Measurements from ENCODE around the gene RETN. TPM values are rescaled to one million over a fixed set of nuclear protein-coding genes. Genes with fewer than 3 reads are reported as not detected.

RETN gene
- polyA plus RNA-seq, 1 of the 3 experiments (the other 2 are of a cell fraction), result not detected

GRCh38 chr19:7680606-7681339, 11.9 kb downstream of the RETN start, which contains the start of gene TRAPPC5:
TRAPPC5 (plus strand) TSS chr19:7680833; CDS start chr19:7682254, 1,421 bp downstream.
- Histone ChIP-seq H3K4me1 (ENCODE audit: control insufficient read depth in 1 of 2, insufficient read depth in 2 of 2, low read depth in 1 of 2, low read length in 1 of 2) (peaks cover 0 to 13% of the 10 kb centered on the region in 2 experiments; a peak in 1 of 4 replicates), H3F3A (replicated peaks; ENCODE audit: insufficient read depth) (no peaks in the 10 kb centered on the region), H3K9me2 (no peaks in the 10 kb centered on the region), H3K27ac (ENCODE audit: low read depth in 2 of 2, low read length in 1 of 2) (peak within 1 kb of the TSS in 1 of 2 experiments; percentile 72; a peak in 1 of 4 replicates), H3K27me3 (ENCODE audit: insufficient read depth) (peaks cover 28% of the 10 kb centered on the region), H3K9me3 (no peaks in the 10 kb centered on the region), H3K4me3 (ENCODE audit: low read depth in 2 of 2, low read length in 1 of 2) (peak within 1 kb of the TSS; percentile 87 to 92), H3K79me2 (ENCODE audit: insufficient read depth) (peaks cover 14% of the 10 kb centered on the region), H3K36me3 (replicated peaks in 1 of 2; ENCODE audit: control insufficient read depth in 1 of 2, insufficient read depth in 2 of 2, low read length in 1 of 2) (peaks cover 5 to 6% of the 10 kb centered on the region in 2 experiments), H2AFZ (ENCODE audit: low read depth) (peak within 1 kb of the TSS; percentile 97; the same call in 1 of the 2 replicates), H3K9ac (peak within 1 kb of the TSS; percentile 93), H4K20me1 (ENCODE audit: insufficient read depth) (no peaks in the 10 kb centered on the region), H3K4me2 (peak within 1 kb of the TSS; percentile 97)
- TF ChIP-seq TAF1 (IDR thresholded peaks at IDR 0.05; ENCODE audit: borderline replicate concordance, low read depth, low read length) (peak; percentile 10; the same call in 1 of the 2 replicates), NFIC (IDR thresholded peaks at IDR 0.05; ENCODE audit: borderline replicate concordance) (no peak), POLR2AphosphoS5 (IDR thresholded peaks at IDR 0.05; ENCODE audit: low read depth, low read length) (peak; percentile 54), YY1 (IDR thresholded peaks at IDR 0.05; ENCODE audit: low read depth) (no peak), SMC3 (IDR thresholded peaks at IDR 0.05; ENCODE audit: low read depth, low read length) (peak; percentile 79), FOXJ3 (CRISPR knock-in tag; IDR thresholded peaks at IDR 0.05) (no peak), USF1 (IDR thresholded peaks at IDR 0.05; ENCODE audit: borderline replicate concordance, low read depth) (no peak), NRF1 (IDR thresholded peaks at IDR 0.05; ENCODE audit: low read depth, low read length) (peak; percentile 93), MAX (IDR thresholded peaks at IDR 0.05; ENCODE audit: low read depth) (no peak), FOSL2 (IDR thresholded peaks at IDR 0.05; ENCODE audit: borderline replicate concordance, low read depth) (no peak), RCOR1 (IDR thresholded peaks at IDR 0.05; ENCODE audit: low read length) (peak; percentile 64; the same call in 1 of the 2 replicates), MXI1 (IDR thresholded peaks at IDR 0.05; ENCODE audit: low read depth, low read length) (no peak; the same call in 1 of the 2 replicates), RAD21 (IDR thresholded peaks at IDR 0.05; ENCODE audit: low read length) (peak; percentile 82), ELF1 (IDR thresholded peaks at IDR 0.05) (no peak), GABPA (IDR thresholded peaks at IDR 0.05; ENCODE audit: low read depth) (no peak), CTCF (IDR thresholded peaks at IDR 0.05) (peak; percentile 87), SIN3A (IDR thresholded peaks at IDR 0.05; ENCODE audit: borderline replicate concordance, low read depth, low read length) (no peak), FOXM1 (IDR thresholded peaks at IDR 0.05; ENCODE audit: low read depth) (no peak), CHD2 (IDR thresholded peaks at IDR 0.05; ENCODE audit: low read length, partially characterized antibody) (peak; percentile 17)
- peak; percentile 98 for DNase-seq
- 4% methylated on average over 12 of the region's 79 CpGs for WGBS (ENCODE audit: low lambda C conversion rate)
- ChIA-PET POLR2A (interaction anchor here (0.6 to 1.2 kb wide), 4 partner anchors 45 to 155 kb away, joined by 3 to 8 read pairs (median 3); partner anchors contain the start of genes PET100 and XAB2), CTCF (interaction anchor here (0.6 to 8.2 kb wide), 78 partner anchors 9 to 600 kb away, joined by 3 to 171 read pairs (median 5); partner anchors contain the start of genes CAMSAP3, CLEC4M, PCP2 and PET100)

Measured in SK-N-SH (cell line).